MM.1S (cell line): ENCODE results near the gene PCDHGA7.
"Not testable (repeated sequence)": the region's sequence is repeated elsewhere in the genome, so short reads cannot be mapped to it uniquely, and the experiment has no call there.

ENCODE experiments used
- CTCF ChIP-seq: fragments of 300-600 bp; sonication (generic); IDR thresholded peaks from 2 replicates; pipeline ENCODE4 v1.5.1; 2016; ENCODE audit warnings: antibody characterized with exemption, low read length, mixed read lengths
- EZH2phosphoT487 ChIP-seq: fragments of 300-600 bp; sonication (generic); IDR thresholded peaks from 2 replicates; pipeline ENCODE4 v1.6.1; 2018; ENCODE audit warnings: antibody characterized with exemption, low read length

- TF ChIP-seq CTCF, EZH2phosphoT487: not testable (repeated sequence)
These were observed 50.2 kb downstream of the PCDHGA7 start for GRCh38 chr5:141432726-141433125.
